Astrocyte of the cerebellum (primary cell): ENCODE results near the gene VAT1L.
A peak's percentile ranks its signal among the peaks of the same experiment; 100 is the strongest.

Experiments used
- DNase-seq: peaks from one replicate; pipeline ENCODE4 v3.0.0-alpha.2; 2011; ENCODE audit warnings: low read depth
- H3K4me3 ChIP-seq: 2 replicates; pipeline ENCODE4 v1.5.1; 2011; ENCODE audit warnings: mild to moderate bottlenecking, low read depth, low read length, moderate library complexity
- CTCF ChIP-seq: IDR thresholded peaks from 2 replicates; pipeline ENCODE4 v1.5.1; 2012; ENCODE audit warnings: low read length, low read depth, moderate library complexity, mild to moderate bottlenecking; ENCODE audit errors: missing control alignments
- in situ Hi-C: cut with HindIII; loops from 2 replicates; pipeline ENCODE4 v1.10.0; 2017; ENCODE audit warnings: low sequenced_read_pairs

The VAT1L gene

GRCh38 chr16:77820340-77820739 is 32.0 kb downstream of the VAT1L start:
- in situ Hi-C loops: loop anchor here (5.0 kb wide), 1 partner anchor 87 kb away; no protein-coding TSS in a partner anchor
- no peak for DNase-seq
- TF ChIP-seq CTCF: no peak
- H3K4me3 ChIP-seq: no peak overlapping the region

GRCh38 chr16:77822661-77823060 is 34.3 kb downstream of the VAT1L start:
- DNase-seq: no peak
- H3K4me3 ChIP-seq: no peak overlapping the region
- in situ Hi-C loops: loop anchor here (5.0 kb wide), 1 partner anchor 85 kb away; no protein-coding TSS in a partner anchor
- TF ChIP-seq CTCF: no peak

GRCh38 chr16:77823067-77823466 is 34.7 kb downstream of the VAT1L start:
- in situ Hi-C loops: loop anchor here (5.0 kb wide), 1 partner anchor 84 kb away; no protein-coding TSS in a partner anchor
- DNase-seq: no peak
- H3K4me3 ChIP-seq: no peak overlapping the region
- TF ChIP-seq CTCF: no peak

- no peak for DNase-seq
- H3K4me3 ChIP-seq: no peak overlapping the region
- in situ Hi-C loops: no loop called here
- no peak for TF ChIP-seq CTCF
These were observed 36.8 kb downstream of the VAT1L start for GRCh38 chr16:77825196-77825595.

GRCh38 chr16:77827032-77827431 is 38.7 kb downstream of the VAT1L start:
- in situ Hi-C loops: no loop called here
- DNase-seq: no peak
- TF ChIP-seq CTCF: no peak
- H3K4me3 ChIP-seq: no peak overlapping the region

GRCh38 chr16:77833921-77834634 is 45.7 kb downstream of the VAT1L start:
- H3K4me3 ChIP-seq: no peak overlapping the region

More at GRCh38 chr16:77833921-77834634, 45.7 kb downstream of the VAT1L start:
- in situ Hi-C loops: loop anchor here (5.0 kb wide), 1 partner anchor 37 kb away; no protein-coding TSS in a partner anchor
- peak; percentile 86 for DNase-seq
- no peak for TF ChIP-seq CTCF
